GM12878 (cell line): ENCODE results near the gene PLGRKT. TPM values are rescaled to one million over a fixed set of nuclear protein-coding genes. Genes with fewer than 3 reads are reported as not detected.

Source experiments
- ATAC-seq: fragments of 200-7000 bp; cut with Tn5 transposase; 3 replicates; pipeline ENCODE4 v1.9.1; 2020; ENCODE audit warnings: mild to moderate bottlenecking, moderate library complexity
- BruUV-seq: library from RNA; stranded (reverse); fragments of 400-500 nt; replicated peaks from 2 replicates; lab custom pipeline; 2021; lab: Mats Ljungman, UMichigan
- CTCF ChIA-PET: fragments of 300-600 bp; sonication (Branson Sonifier 250); formaldehyde crosslinking; extraction: SDS; loops from one replicate; lab custom pipeline; 2021; ENCODE audit warnings: inconsistent platforms; lab: Yijun Ruan, JAX
- POLR2A ChIA-PET: fragments of 350-600 bp; formaldehyde crosslinking; extraction: SDS; loops from one replicate; lab custom pipeline; 2021; ENCODE audit warnings: inconsistent platforms; lab: Charles Lee
- RAD21 ChIA-PET: fragments of 300-600 bp; sonication (Branson Sonifier 250); formaldehyde crosslinking; loops from one replicate; lab custom pipeline; 2023; ENCODE audit warnings: antibody characterized with exemption; ENCODE audit not compliant: unreplicated experiment; lab: Charles Lee
- SMC1A ChIA-PET: fragments of 300-600 bp; sonication (Branson Sonifier 250); formaldehyde crosslinking; loops from one replicate; lab custom pipeline; 2023; ENCODE audit not compliant: unreplicated experiment, uncharacterized antibody; lab: Charles Lee
- DNase-seq: peaks from one replicate; pipeline ENCODE4 v3.0.0-alpha.2; 2011; ENCODE audit warnings: low read depth, low spot score
- FAIRE-seq: peaks from 3 replicates; lab custom pipeline; 2011; peaks lifted over from hg19 to GRCh38; lab: Jason Lieb, UNC
- H2AFZ ChIP-seq: 2 replicates; pipeline ENCODE4 v1.6.0; 2011; ENCODE audit warnings: low read depth, low read length, control low read depth; ENCODE audit not compliant: control insufficient read depth
- H3K27ac ChIP-seq: 2 replicates; pipeline ENCODE4 v1.5.1; 2011; ENCODE audit warnings: control low read depth; ENCODE audit not compliant: control insufficient read depth, insufficient read depth
- H3K27me3 ChIP-seq, 2 experiments: replicated peaks in 1 of 2; 2 replicates each; pipeline versions ENCODE4 v1.6.0 to v1.6.1; 2011; ENCODE audit warnings: low read length in 1 of 2; ENCODE audit not compliant: control insufficient read depth in 2 of 2, insufficient read depth in 2 of 2
- H3K36me3 ChIP-seq, 2 experiments: 2 replicates each; pipeline ENCODE4 v1.5.1; 2011; ENCODE audit warnings: low read length in 1 of 2; ENCODE audit not compliant: control insufficient read depth in 2 of 2, insufficient read depth in 2 of 2
- H3K4me1 ChIP-seq: 2 replicates; pipeline ENCODE4 v1.6.1; 2011; ENCODE audit warnings: mild to moderate bottlenecking, low read length, moderate library complexity, mixed read lengths; ENCODE audit not compliant: control insufficient read depth, insufficient read depth
- H3K4me2 ChIP-seq: 2 replicates; pipeline ENCODE4 v1.6.0; 2011; ENCODE audit warnings: control low read depth; ENCODE audit not compliant: control insufficient read depth, insufficient read depth
- H3K4me3 ChIP-seq: fragments of 200-600 bp; sonication (generic); 2 replicates; pipeline ENCODE4 v1.5.1; 2016
- H3K79me2 ChIP-seq: 2 replicates; pipeline ENCODE4 v1.6.0; 2011; ENCODE audit warnings: low read length; ENCODE audit not compliant: control insufficient read depth, insufficient read depth
- H3K9ac ChIP-seq: 2 replicates; pipeline ENCODE4 v1.8.0; 2011; ENCODE audit warnings: low read length, control low read depth, mixed read lengths; ENCODE audit not compliant: control insufficient read depth, insufficient read depth
- H3K9me3 ChIP-seq: replicated peaks from 3 replicates; pipeline ENCODE4 v1.5.1; 2011; ENCODE audit warnings: mild to moderate bottlenecking, low read length; ENCODE audit not compliant: control insufficient read depth, insufficient read depth
- H4K20me1 ChIP-seq: 2 replicates; pipeline ENCODE4 v1.6.0; 2011; ENCODE audit not compliant: control insufficient read depth, insufficient read depth
- ATF7 ChIP-seq: fragments of 450-650 bp; IDR thresholded peaks from 2 replicates; pipeline ENCODE4 v1.6.1; 2016; ENCODE audit warnings: low read depth, mild to moderate bottlenecking
- CREB1 ChIP-seq: IDR thresholded peaks from 2 replicates; pipeline ENCODE4 v1.6.1; 2012; ENCODE audit warnings: low read depth, mild to moderate bottlenecking, inconsistent platforms
- HDAC2 ChIP-seq: fragments of 200-600 bp; sonication (generic); IDR thresholded peaks from 2 replicates; pipeline ENCODE4 v1.6.1; 2017
- IRF5 ChIP-seq: fragments of 450-650 bp; IDR thresholded peaks from 2 replicates; pipeline ENCODE4 v1.6.1; 2017; ENCODE audit warnings: borderline replicate concordance
- LARP7 ChIP-seq: fragments of 450-650 bp; IDR thresholded peaks from 2 replicates; pipeline ENCODE4 v1.6.1; 2017; ENCODE audit warnings: mild to moderate bottlenecking
- NFYB ChIP-seq: IDR thresholded peaks from 2 replicates; pipeline ENCODE4 v1.6.1; 2011; ENCODE audit warnings: low read depth, mild to moderate bottlenecking, low read length, improper control_type of control experiment, moderate library complexity; ENCODE audit not compliant: insufficient read depth
- NRF1 ChIP-seq: conservative IDR thresholded peaks from 2 replicates; pipeline ENCODE4 v1.6.1; 2011; ENCODE audit warnings: mild to moderate bottlenecking, low read depth, low read length, improper control_type of control experiment
- PML ChIP-seq: IDR thresholded peaks from 2 replicates; pipeline ENCODE4 v1.6.1; 2012; ENCODE audit warnings: low read length, inconsistent platforms
- RB1 ChIP-seq: fragments of 450-650 bp; formaldehyde crosslinking; IDR thresholded peaks from 2 replicates; pipeline ENCODE4 v1.6.1; 2017; ENCODE audit warnings: mild to moderate bottlenecking, borderline replicate concordance
- SIN3A ChIP-seq: IDR thresholded peaks from 2 replicates; pipeline ENCODE4 v1.6.1; 2012; ENCODE audit warnings: low read depth, low read length, improper control_type of control experiment
- SMAD5 ChIP-seq: IDR thresholded peaks from 2 replicates; pipeline ENCODE4 v1.6.1; 2016; ENCODE audit warnings: antibody characterized with exemption, low read depth
- SMARCA5 ChIP-seq: fragments of 450-650 bp; IDR thresholded peaks from 2 replicates; pipeline ENCODE4 v1.6.1; 2017; ENCODE audit warnings: mild to moderate bottlenecking
- STAT1 ChIP-seq: fragments of 450-650 bp; conservative IDR thresholded peaks from 2 replicates; pipeline ENCODE4 v1.6.1; 2014; ENCODE audit warnings: antibody characterized with exemption, mild to moderate bottlenecking
- SUPT20H ChIP-seq: IDR thresholded peaks from 2 replicates; pipeline ENCODE4 v1.6.1; 2011; ENCODE audit warnings: low read depth, mild to moderate bottlenecking, low read length, moderate library complexity, borderline replicate concordance; ENCODE audit not compliant: control insufficient read depth
- TCF3 ChIP-seq: IDR thresholded peaks from 2 replicates; pipeline ENCODE4 v1.6.1; 2012; ENCODE audit warnings: low read depth, mild to moderate bottlenecking, low read length, borderline replicate concordance; ENCODE audit not compliant: insufficient read depth
- TCF7 ChIP-seq: IDR thresholded peaks from 2 replicates; pipeline ENCODE4 v1.6.1; 2014; ENCODE audit warnings: antibody characterized with exemption, borderline replicate concordance
- WGBS: methylation state at CpG from one replicate; pipeline ENCODE4 v1.1.6; 2016; ENCODE audit warnings: low lambda C conversion rate; ENCODE audit not compliant: insufficient replicate concordance, insufficient coverage; ENCODE audit errors: missing lambda C conversion rate; 5-methylcytosine and 5-hydroxymethylcytosine counted together
- in situ Hi-C: fragments of 300-500 bp; cut with MboI; formaldehyde crosslinking; loops from 9 replicates; pipeline ENCODE4 v1.14.3; 2018; ENCODE audit warnings: mixed read lengths
- intact Hi-C: fragments of 100-400 bp; cut with micrococcal nuclease; formaldehyde crosslinking; loops from one replicate; pipeline ENCODE4 v1.14.2; 2022; ENCODE audit not compliant: unreplicated experiment
- polyA plus RNA-seq, 11 experiments: library from polyadenylated mRNA; depleted of rRNA in 4 of 11; unstranded in 6 of 11; stranded (reverse) in 5 of 11; fragments of >200 nt; fragmentation: Nextera tagmentation in 4 of 11; fragmentation: Illumina TruSeq in 1 of 11; extraction: Ambion mirVana in 4 of 11; extraction: Trizol in 1 of 11; gene quantifications; 1 replicate in 1 of 11; 2 replicates in 10 of 11; pipeline versions ENCODE4 v1.2.1 to v1.2.3, GENCODE V29; 2011 to 2016; ENCODE audit warnings: inconsistent platforms in 2 of 11, missing spikeins in 2 of 11, low read depth in 1 of 11
- total RNA-seq, 4 experiments: library from RNA; depleted of rRNA in 3 of 4; stranded (reverse); fragments of >200 nt in 3 of 4; fragmentation: Illumina TruSeq in 1 of 4; extraction: Trizol in 1 of 4; gene quantifications; 2 replicates each; pipeline versions ENCODE4 v1.2.1 to v1.2.3, GENCODE V29; 2013 to 2021
- TF ChIP-seq, protein P1 (sequence below): fragments of 450-650 bp; IDR thresholded peaks from 2 replicates; pipeline ENCODE4 v1.6.1; 2016; ENCODE audit warnings: mild to moderate bottlenecking
- TF ChIP-seq, protein P2 (sequence below): fragments of 450-650 bp; IDR thresholded peaks from 2 replicates; pipeline ENCODE4 v1.6.1; 2017; ENCODE audit warnings: mild to moderate bottlenecking

Gene PLGRKT
- total and polyA plus RNA-seq, 10 of the 15 experiments (the other 5 are each of a cell fraction or from before 2014, with no cell fraction given), result 25.2 to 72.3 (median 38.4) TPM

- 97% methylated on average over 8 of the region's 8 CpGs for WGBS
- in situ Hi-C loops (no loop called here), intact Hi-C loops (no loop called here)
- Histone ChIP-seq H4K20me1 (no peaks in the 10 kb centered on the region), H3K4me1 (peaks cover 27% of the 10 kb centered on the region), H3K4me3 (no peak overlapping the region), H3K27ac (no peak overlapping the region), H3K9ac (no peak overlapping the region), H3K4me2 (no peak overlapping the region), H3K9me3 (peaks cover 5% of the 10 kb centered on the region; the same call in 2 of the 3 replicates), H3K36me3 (no peaks in the 10 kb centered on the region), H3K27me3 (no peaks in the 10 kb centered on the region), H2AFZ (no peak overlapping the region), H3K79me2 (no peaks in the 10 kb centered on the region)
- ChIA-PET POLR2A (interaction anchor here (0.6 to 2.5 kb wide), 5 partner anchors 11 to 437 kb away, joined by 3 to 11 read pairs (median 6); no protein-coding TSS in a partner anchor), CTCF (interaction anchor here (0.6 to 2.3 kb wide), 2 partner anchors 11 kb away, joined by 3 to 10 read pairs; no protein-coding TSS in a partner anchor), SMC1A (interaction anchor here (0.6 to 1.7 kb wide), 8 partner anchors 12 to 101 kb away, joined by 3 to 6 read pairs (median 3); no protein-coding TSS in a partner anchor), RAD21 (interaction anchor here (0.8 to 3.0 kb wide), 5 partner anchors 11 to 128 kb away, joined by 3 to 14 read pairs (median 4); partner anchors contain the start of gene CD274)
- TF ChIP-seq IRF5, result no peak
- no peak for TF ChIP-seq SMAD5
- TF ChIP-seq SMARCA5, result no peak
- TF ChIP-seq, protein P1, sequence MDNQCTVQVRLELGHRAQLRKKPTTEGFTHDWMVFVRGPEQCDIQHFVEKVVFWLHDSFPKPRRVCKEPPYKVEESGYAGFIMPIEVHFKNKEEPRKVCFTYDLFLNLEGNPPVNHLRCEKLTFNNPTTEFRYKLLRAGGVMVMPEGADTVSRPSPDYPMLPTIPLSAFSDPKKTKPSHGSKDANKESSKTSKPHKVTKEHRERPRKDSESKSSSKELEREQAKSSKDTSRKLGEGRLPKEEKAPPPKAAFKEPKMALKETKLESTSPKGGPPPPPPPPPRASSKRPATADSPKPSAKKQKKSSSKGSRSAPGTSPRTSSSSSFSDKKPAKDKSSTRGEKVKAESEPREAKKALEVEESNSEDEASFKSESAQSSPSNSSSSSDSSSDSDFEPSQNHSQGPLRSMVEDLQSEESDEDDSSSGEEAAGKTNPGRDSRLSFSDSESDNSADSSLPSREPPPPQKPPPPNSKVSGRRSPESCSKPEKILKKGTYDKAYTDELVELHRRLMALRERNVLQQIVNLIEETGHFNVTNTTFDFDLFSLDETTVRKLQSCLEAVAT, result no peak
- no peak for TF ChIP-seq RB1
- no peak for TF ChIP-seq SUPT20H
- no peak for TF ChIP-seq LARP7
- no peak for TF ChIP-seq NRF1
- no peak for TF ChIP-seq PML
- TF ChIP-seq, protein P2, sequence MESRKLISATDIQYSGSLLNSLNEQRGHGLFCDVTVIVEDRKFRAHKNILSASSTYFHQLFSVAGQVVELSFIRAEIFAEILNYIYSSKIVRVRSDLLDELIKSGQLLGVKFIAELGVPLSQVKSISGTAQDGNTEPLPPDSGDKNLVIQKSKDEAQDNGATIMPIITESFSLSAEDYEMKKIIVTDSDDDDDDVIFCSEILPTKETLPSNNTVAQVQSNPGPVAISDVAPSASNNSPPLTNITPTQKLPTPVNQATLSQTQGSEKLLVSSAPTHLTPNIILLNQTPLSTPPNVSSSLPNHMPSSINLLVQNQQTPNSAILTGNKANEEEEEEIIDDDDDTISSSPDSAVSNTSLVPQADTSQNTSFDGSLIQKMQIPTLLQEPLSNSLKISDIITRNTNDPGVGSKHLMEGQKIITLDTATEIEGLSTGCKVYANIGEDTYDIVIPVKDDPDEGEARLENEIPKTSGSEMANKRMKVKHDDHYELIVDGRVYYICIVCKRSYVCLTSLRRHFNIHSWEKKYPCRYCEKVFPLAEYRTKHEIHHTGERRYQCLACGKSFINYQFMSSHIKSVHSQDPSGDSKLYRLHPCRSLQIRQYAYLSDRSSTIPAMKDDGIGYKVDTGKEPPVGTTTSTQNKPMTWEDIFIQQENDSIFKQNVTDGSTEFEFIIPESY, result no peak
- TF ChIP-seq STAT1, result no peak
- no peak for TF ChIP-seq HDAC2
- no peak for TF ChIP-seq SIN3A
- no peak for TF ChIP-seq CREB1
- no peak for TF ChIP-seq ATF7
- TF ChIP-seq TCF3, result no peak
- TF ChIP-seq TCF7, result no peak
- TF ChIP-seq NFYB, result no peak
- no TSS peak for BruUV-seq
- DNase-seq (no peak), FAIRE-seq (no peak), ATAC-seq (no peak)
These were observed 44.5 kb upstream of the PLGRKT start for GRCh38 chr9:5482194-5482593.
